Measurements from ENCODE around the gene NCK2. TPM values are rescaled to one million over a fixed set of nuclear protein-coding genes. Genes with fewer than 3 reads are reported as not detected.

NCK2 gene
- polyA plus RNA-seq, 2 donors, result 55.2 to 72.3 TPM

- 83% methylated on average over 10 of the region's 10 CpGs for WGBS, 2 donors
- Histone ChIP-seq H3K36me3 (ENCODE audit: control insufficient read depth in 2 of 2, insufficient read depth in 2 of 2, low read length in 1 of 2) (peaks cover 3 to 19% of the 10 kb centered on the region in 2 donors), H3K4me1 (ENCODE audit: control insufficient read depth in 2 of 2, insufficient read depth in 2 of 2, low read length in 1 of 2) (peaks cover 0 to 2% of the 10 kb centered on the region in 2 donors), H3K27me3 (ENCODE audit: control insufficient read depth in 1 of 2, insufficient read depth in 2 of 2, low read length in 2 of 2) (no peaks in the 10 kb centered on the region), H3K9me3 (ENCODE audit: control insufficient read depth in 2 of 2, insufficient read depth in 1 of 2, low read depth in 1 of 2, low read length in 1 of 2) (peaks cover 0 to 3% of the 10 kb centered on the region in 2 donors), H3K27ac (ENCODE audit: low read depth in 2 of 2, low read length in 1 of 2) (no peak overlapping the region), H3K4me3 (ENCODE audit: low read depth in 1 of 2, low read length in 2 of 2) (no peak overlapping the region)
Measured at GRCh38 chr2:105882341-105882740, 137.6 kb downstream of the NCK2 start.

GRCh38 chr2:105882920-105883435 is 138.3 kb downstream of the NCK2 start:
- WGBS, 2 donors, result 87 to 90% methylated on average over 10 of the region's 10 CpGs
- Histone ChIP-seq H3K4me3 (ENCODE audit: low read depth in 1 of 2, low read length in 2 of 2) (no peak overlapping the region), H3K36me3 (ENCODE audit: control insufficient read depth in 2 of 2, insufficient read depth in 2 of 2, low read length in 1 of 2) (peaks cover 3 to 19% of the 10 kb centered on the region in 2 donors), H3K27me3 (ENCODE audit: control insufficient read depth in 1 of 2, insufficient read depth in 2 of 2, low read length in 2 of 2) (no peaks in the 10 kb centered on the region), H3K9me3 (ENCODE audit: control insufficient read depth in 2 of 2, insufficient read depth in 1 of 2, low read depth in 1 of 2, low read length in 1 of 2) (peaks cover 0 to 3% of the 10 kb centered on the region in 2 donors), H3K27ac (ENCODE audit: low read depth in 2 of 2, low read length in 1 of 2) (no peak overlapping the region), H3K4me1 (ENCODE audit: control insufficient read depth in 2 of 2, insufficient read depth in 2 of 2, low read length in 1 of 2) (peaks cover 0 to 2% of the 10 kb centered on the region in 2 donors)

- H3K27ac ChIP-seq (ENCODE audit: low read depth in 2 of 2, low read length in 1 of 2), result peak overlapping the region in 1 of 2 donors; percentile 24
- 84 to 86% methylated on average over 11 of the region's 11 CpGs for WGBS, 2 donors
Measured at GRCh38 chr2:105883911-105884694, 139.4 kb downstream of the NCK2 start.

GRCh38 chr2:105885456-105885855 is 140.7 kb downstream of the NCK2 start:
- Histone ChIP-seq H3K27me3 (ENCODE audit: control insufficient read depth in 1 of 2, insufficient read depth in 2 of 2, low read length in 2 of 2) (no peaks in the 10 kb centered on the region), H3K4me1 (ENCODE audit: control insufficient read depth in 2 of 2, insufficient read depth in 2 of 2, low read length in 1 of 2) (peaks cover 0 to 2% of the 10 kb centered on the region in 2 donors), H3K4me3 (ENCODE audit: low read depth in 1 of 2, low read length in 2 of 2) (no peak overlapping the region), H3K9me3 (ENCODE audit: control insufficient read depth in 2 of 2, insufficient read depth in 1 of 2, low read depth in 1 of 2, low read length in 1 of 2) (peaks cover 0 to 4% of the 10 kb centered on the region in 2 donors), H3K27ac (ENCODE audit: low read depth in 2 of 2, low read length in 1 of 2) (no peak overlapping the region), H3K36me3 (ENCODE audit: control insufficient read depth in 2 of 2, insufficient read depth in 2 of 2, low read length in 1 of 2) (peaks cover 3 to 14% of the 10 kb centered on the region in 2 donors)
- WGBS, 2 donors, result 35 to 40% methylated on average over 1 of the region's 1 CpG

More at GRCh38 chr2:105883911-105884694, 139.4 kb downstream of the NCK2 start:
- Histone ChIP-seq H3K27me3 (ENCODE audit: control insufficient read depth in 1 of 2, insufficient read depth in 2 of 2, low read length in 2 of 2) (no peaks in the 10 kb centered on the region), H3K4me1 (ENCODE audit: control insufficient read depth in 2 of 2, insufficient read depth in 2 of 2, low read length in 1 of 2) (peaks cover 0 to 2% of the 10 kb centered on the region in 2 donors), H3K36me3 (ENCODE audit: control insufficient read depth in 2 of 2, insufficient read depth in 2 of 2, low read length in 1 of 2) (peaks cover 3 to 14% of the 10 kb centered on the region in 2 donors), H3K4me3 (ENCODE audit: low read depth in 1 of 2, low read length in 2 of 2) (no peak overlapping the region), H3K9me3 (ENCODE audit: control insufficient read depth in 2 of 2, insufficient read depth in 1 of 2, low read depth in 1 of 2, low read length in 1 of 2) (peaks cover 0 to 4% of the 10 kb centered on the region in 2 donors)

- H3K9me3 ChIP-seq (ENCODE audit: control insufficient read depth in 2 of 2, insufficient read depth in 1 of 2, low read depth in 1 of 2, low read length in 1 of 2), result peaks cover 0 to 4% of the 10 kb centered on the region in 2 donors
- H3K36me3 ChIP-seq (ENCODE audit: control insufficient read depth in 2 of 2, insufficient read depth in 2 of 2, low read length in 1 of 2), result peaks cover 3 to 14% of the 10 kb centered on the region in 2 donors
- H3K4me1 ChIP-seq (ENCODE audit: control insufficient read depth in 2 of 2, insufficient read depth in 2 of 2, low read length in 1 of 2), result peaks cover 0 to 2% of the 10 kb centered on the region in 2 donors
- no peak overlapping the region for H3K27ac ChIP-seq (ENCODE audit: low read depth in 2 of 2, low read length in 1 of 2)
- 31 to 40% methylated on average over 1 of the region's 1 CpG for WGBS, 2 donors
- H3K4me3 ChIP-seq (ENCODE audit: low read depth in 1 of 2, low read length in 2 of 2), result no peak overlapping the region
- no peaks in the 10 kb centered on the region for H3K27me3 ChIP-seq (ENCODE audit: control insufficient read depth in 1 of 2, insufficient read depth in 2 of 2, low read length in 2 of 2)
Measured at GRCh38 chr2:105886029-105886454, 141.3 kb downstream of the NCK2 start.

- Histone ChIP-seq H3K4me3 (ENCODE audit: low read depth in 1 of 2, low read length in 2 of 2) (no peak overlapping the region), H3K9me3 (ENCODE audit: control insufficient read depth in 2 of 2, insufficient read depth in 1 of 2, low read depth in 1 of 2, low read length in 1 of 2) (peaks cover 0 to 3% of the 10 kb centered on the region in 2 donors), H3K4me1 (ENCODE audit: control insufficient read depth in 2 of 2, insufficient read depth in 2 of 2, low read length in 1 of 2) (no peaks in the 10 kb centered on the region), H3K27me3 (ENCODE audit: control insufficient read depth in 1 of 2, insufficient read depth in 2 of 2, low read length in 2 of 2) (no peaks in the 10 kb centered on the region), H3K27ac (ENCODE audit: low read depth in 2 of 2, low read length in 1 of 2) (no peak overlapping the region), H3K36me3 (ENCODE audit: control insufficient read depth in 2 of 2, insufficient read depth in 2 of 2, low read length in 1 of 2) (peaks cover 3 to 7% of the 10 kb centered on the region in 2 donors)
- 59 to 80% methylated on average over 2 of the region's 2 CpGs for WGBS, 2 donors
Measured at GRCh38 chr2:105886687-105887086, 142.0 kb downstream of the NCK2 start.

GRCh38 chr2:105887256-105887655 is 142.5 kb downstream of the NCK2 start:
- 71 to 94% methylated on average over 3 of the region's 3 CpGs for WGBS, 2 donors
- Histone ChIP-seq H3K27me3 (ENCODE audit: control insufficient read depth in 1 of 2, insufficient read depth in 2 of 2, low read length in 2 of 2) (no peaks in the 10 kb centered on the region), H3K36me3 (ENCODE audit: control insufficient read depth in 2 of 2, insufficient read depth in 2 of 2, low read length in 1 of 2) (peaks cover 0 to 4% of the 10 kb centered on the region in 2 donors), H3K4me3 (ENCODE audit: low read depth in 1 of 2, low read length in 2 of 2) (no peak overlapping the region), H3K4me1 (ENCODE audit: control insufficient read depth in 2 of 2, insufficient read depth in 2 of 2, low read length in 1 of 2) (no peaks in the 10 kb centered on the region), H3K9me3 (ENCODE audit: control insufficient read depth in 2 of 2, insufficient read depth in 1 of 2, low read depth in 1 of 2, low read length in 1 of 2) (peaks cover 0 to 2% of the 10 kb centered on the region in 2 donors), H3K27ac (ENCODE audit: low read depth in 2 of 2, low read length in 1 of 2) (no peak overlapping the region)

GRCh38 chr2:105888625-105889024 is 143.9 kb downstream of the NCK2 start:
- WGBS, 2 donors, result 98 to 99% methylated on average over 2 of the region's 2 CpGs
- Histone ChIP-seq H3K9me3 (ENCODE audit: control insufficient read depth in 2 of 2, insufficient read depth in 1 of 2, low read depth in 1 of 2, low read length in 1 of 2) (peaks cover 0 to 2% of the 10 kb centered on the region in 2 donors), H3K27me3 (ENCODE audit: control insufficient read depth in 1 of 2, insufficient read depth in 2 of 2, low read length in 2 of 2) (no peaks in the 10 kb centered on the region), H3K4me1 (ENCODE audit: control insufficient read depth in 2 of 2, insufficient read depth in 2 of 2, low read length in 1 of 2) (peaks cover 0 to 2% of the 10 kb centered on the region in 2 donors), H3K36me3 (ENCODE audit: control insufficient read depth in 2 of 2, insufficient read depth in 2 of 2, low read length in 1 of 2) (peaks cover 0 to 12% of the 10 kb centered on the region in 2 donors), H3K27ac (ENCODE audit: low read depth in 2 of 2, low read length in 1 of 2) (no peak overlapping the region), H3K4me3 (ENCODE audit: low read depth in 1 of 2, low read length in 2 of 2) (no peak overlapping the region)

- peaks cover 0 to 12% of the 10 kb centered on the region in 2 donors for H3K36me3 ChIP-seq (ENCODE audit: control insufficient read depth in 2 of 2, insufficient read depth in 2 of 2, low read length in 1 of 2)
- H3K9me3 ChIP-seq (ENCODE audit: control insufficient read depth in 2 of 2, insufficient read depth in 1 of 2, low read depth in 1 of 2, low read length in 1 of 2), result peaks cover 0 to 2% of the 10 kb centered on the region in 2 donors
- H3K4me1 ChIP-seq (ENCODE audit: control insufficient read depth in 2 of 2, insufficient read depth in 2 of 2, low read length in 1 of 2), result peaks cover 0 to 2% of the 10 kb centered on the region in 2 donors
- WGBS, 2 donors, result 71 to 93% methylated on average over 3 of the region's 3 CpGs
- H3K4me3 ChIP-seq (ENCODE audit: low read depth in 1 of 2, low read length in 2 of 2), result no peak overlapping the region
- H3K27me3 ChIP-seq (ENCODE audit: control insufficient read depth in 1 of 2, insufficient read depth in 2 of 2, low read length in 2 of 2), result no peaks in the 10 kb centered on the region
- no peak overlapping the region for H3K27ac ChIP-seq (ENCODE audit: low read depth in 2 of 2, low read length in 1 of 2)
Measured at GRCh38 chr2:105889046-105889445, 144.3 kb downstream of the NCK2 start.

All from esophagus (tissue), 2 donors.